ENCODE measurements around the gene ADAM23.

Gene ADAM23

GRCh38 chr2:206477296-206477695, 34.0 kb downstream of the ADAM23 start:
- no peak for DNase-seq (ENCODE audit: low read depth)
- no peak overlapping the region for H3K4me3 ChIP-seq (ENCODE audit: low read depth, low read length)
- TF ChIP-seq CTCF (IDR thresholded peaks at IDR 0.05; ENCODE audit: control insufficient read depth, extremely low read depth, insufficient read depth) = no peak

- DNase-seq (ENCODE audit: low read depth) = no peak
- TF ChIP-seq CTCF (IDR thresholded peaks at IDR 0.05; ENCODE audit: control insufficient read depth, extremely low read depth, insufficient read depth) = no peak
Measured at GRCh38 chr2:206478340-206478739, 35.0 kb downstream of the ADAM23 start.

GRCh38 chr2:206480161-206480560, 36.8 kb downstream of the ADAM23 start:
- no peak for DNase-seq (ENCODE audit: low read depth)
- no peak overlapping the region for H3K4me3 ChIP-seq (ENCODE audit: low read depth, low read length)
- no peak for TF ChIP-seq CTCF (IDR thresholded peaks at IDR 0.05; ENCODE audit: control insufficient read depth, extremely low read depth, insufficient read depth)

More at GRCh38 chr2:206478340-206478739, 35.0 kb downstream of the ADAM23 start:
- no peak overlapping the region for H3K4me3 ChIP-seq (ENCODE audit: low read depth, low read length)

- TF ChIP-seq CTCF (IDR thresholded peaks at IDR 0.05; ENCODE audit: control insufficient read depth, extremely low read depth, insufficient read depth) = no peak
- no peak overlapping the region for H3K4me3 ChIP-seq (ENCODE audit: low read depth, low read length)
- no peak for DNase-seq (ENCODE audit: low read depth)
Measured at GRCh38 chr2:206480620-206481019, 37.3 kb downstream of the ADAM23 start.

GRCh38 chr2:206481056-206481455, 37.7 kb downstream of the ADAM23 start:
- DNase-seq (ENCODE audit: low read depth) = no peak
- no peak overlapping the region for H3K4me3 ChIP-seq (ENCODE audit: low read depth, low read length)
- no peak for TF ChIP-seq CTCF (IDR thresholded peaks at IDR 0.05; ENCODE audit: control insufficient read depth, extremely low read depth, insufficient read depth)

- TF ChIP-seq CTCF (IDR thresholded peaks at IDR 0.05; ENCODE audit: control insufficient read depth, extremely low read depth, insufficient read depth) = no peak
- H3K4me3 ChIP-seq (ENCODE audit: low read depth, low read length) = no peak overlapping the region
- DNase-seq (ENCODE audit: low read depth) = no peak
Measured at GRCh38 chr2:206482123-206482522, 38.8 kb downstream of the ADAM23 start.

- H3K4me3 ChIP-seq (ENCODE audit: low read depth, low read length) = no peak overlapping the region
- DNase-seq (ENCODE audit: low read depth) = no peak
- no peak for TF ChIP-seq CTCF (IDR thresholded peaks at IDR 0.05; ENCODE audit: control insufficient read depth, extremely low read depth, insufficient read depth)
Measured at GRCh38 chr2:206482633-206483032, 39.3 kb downstream of the ADAM23 start.
